ENCODE measurements around the gene SMOC2.

- TF ChIP-seq CTCF (conservative IDR thresholded peaks at IDR 0.05; ENCODE audit: low read depth, low read length) (no peak), POLR2A (IDR thresholded peaks at IDR 0.05; ENCODE audit: low read depth, low read length) (no peak), BHLHE40 (IDR thresholded peaks at IDR 0.05; ENCODE audit: low read depth, low read length) (no peak), CEBPB (IDR thresholded peaks at IDR 0.05; ENCODE audit: low read depth, low read length) (no peak), FOS (IDR thresholded peaks at IDR 0.05; ENCODE audit: low read depth, low read length) (no peak), MXI1 (IDR thresholded peaks at IDR 0.05; ENCODE audit: borderline replicate concordance, low read depth, low read length) (no peak), RAD21 (IDR thresholded peaks at IDR 0.05; ENCODE audit: low read length) (no peak), CHD1 (IDR thresholded peaks at IDR 0.05; ENCODE audit: low read depth, low read length) (no peak), NFE2L2 (IDR thresholded peaks at IDR 0.05; ENCODE audit: low read depth, low read length) (no peak), SMC3 (IDR thresholded peaks at IDR 0.05; ENCODE audit: low read depth, low read length) (no peak), ELK1 (IDR thresholded peaks at IDR 0.05; ENCODE audit: borderline replicate concordance, low read depth, low read length) (no peak)
- TF ChIP-seq, protein P1, sequence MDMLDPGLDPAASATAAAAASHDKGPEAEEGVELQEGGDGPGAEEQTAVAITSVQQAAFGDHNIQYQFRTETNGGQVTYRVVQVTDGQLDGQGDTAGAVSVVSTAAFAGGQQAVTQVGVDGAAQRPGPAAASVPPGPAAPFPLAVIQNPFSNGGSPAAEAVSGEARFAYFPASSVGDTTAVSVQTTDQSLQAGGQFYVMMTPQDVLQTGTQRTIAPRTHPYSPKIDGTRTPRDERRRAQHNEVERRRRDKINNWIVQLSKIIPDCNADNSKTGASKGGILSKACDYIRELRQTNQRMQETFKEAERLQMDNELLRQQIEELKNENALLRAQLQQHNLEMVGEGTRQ (IDR thresholded peaks at IDR 0.05; ENCODE audit: low read depth, low read length) = no peak
These were observed 114.8 kb downstream of the SMOC2 start for GRCh38 chr6:168555618-168556273.

Measured in IMR-90 (cell line).